Measurements from ENCODE around the gene NRN1L.

- TF ChIP-seq CTCF (IDR thresholded peaks at IDR 0.05) (no peak), POLR2A (IDR thresholded peaks at IDR 0.05) (no peak)
Observed at GRCh38 chr16:67928147-67928546, 43.5 kb downstream of the NRN1L start.

Measured in adrenal gland (tissue), 5 donors.